Keratinocyte (primary cell): ENCODE data around the gene TTC28. TPM values are rescaled to one million over a fixed set of nuclear protein-coding genes. Genes with fewer than 3 reads are reported as not detected.
"Not testable (repeated sequence)": the region's sequence is repeated elsewhere in the genome, so short reads cannot be mapped to it uniquely, and the experiment has no call there.

Experiments
- DNase-seq: peaks from one replicate; pipeline ENCODE4 v3.0.0-alpha.2; 2011; ENCODE audit warnings: low read depth, missing footprints, low spot score
- FAIRE-seq: peaks from 2 replicates; lab custom pipeline; 2011; peaks lifted over from hg19 to GRCh38; lab: Jason Lieb, UNC
- H2AFZ ChIP-seq: 2 replicates; pipeline ENCODE4 v1.6.0; 2012; ENCODE audit warnings: low read length, control low read depth, inconsistent platforms; ENCODE audit not compliant: control insufficient read depth
- H3K27ac ChIP-seq: 2 replicates; pipeline ENCODE4 v1.5.1; 2011; ENCODE audit warnings: low read length; ENCODE audit not compliant: control insufficient read depth, insufficient read depth
- H3K27me3 ChIP-seq: 3 replicates; pipeline ENCODE4 v1.6.0; 2011; ENCODE audit warnings: low read length; ENCODE audit not compliant: control insufficient read depth, insufficient read depth; ENCODE audit errors: extremely low read depth
- H3K36me3 ChIP-seq, 2 experiments: 2 replicates in 1 of 2; 3 replicates in 1 of 2; pipeline ENCODE4 v1.5.1; 2011; ENCODE audit warnings: low read length in 2 of 2, mild to moderate bottlenecking in 1 of 2; ENCODE audit not compliant: control insufficient read depth in 2 of 2, insufficient read depth in 2 of 2; ENCODE audit errors: extremely low read depth in 1 of 2
- H3K4me1 ChIP-seq: 3 replicates; pipeline ENCODE4 v1.5.1; 2011; ENCODE audit warnings: low read length; ENCODE audit not compliant: control insufficient read depth, insufficient read depth; ENCODE audit errors: extremely low read depth
- H3K4me2 ChIP-seq: 3 replicates; pipeline ENCODE4 v1.6.0; 2011; ENCODE audit warnings: low read depth, low read length; ENCODE audit not compliant: control insufficient read depth, insufficient read depth; ENCODE audit errors: extremely low read depth
- H3K4me3 ChIP-seq, 3 experiments: fragments of 200-600 bp in 1 of 3; sonication (generic) in 1 of 3; 2 replicates in 2 of 3; 3 replicates in 1 of 3; pipeline ENCODE4 v1.5.1; 2011 to 2016; ENCODE audit warnings: low read length in 3 of 3, mild to moderate bottlenecking in 3 of 3, control low read depth in 2 of 3, inconsistent platforms in 1 of 3, low read depth in 1 of 3, mixed read lengths in 1 of 3, mixed run types in 1 of 3, moderate library complexity in 1 of 3; ENCODE audit not compliant: control insufficient read depth in 2 of 3, insufficient read depth in 2 of 3; ENCODE audit errors: extremely low read depth in 1 of 3
- H3K79me2 ChIP-seq: 2 replicates; pipeline ENCODE4 v1.6.0; 2012; ENCODE audit warnings: low read length; ENCODE audit not compliant: control insufficient read depth, insufficient read depth
- H3K9ac ChIP-seq: 3 replicates; pipeline ENCODE4 v1.6.0; 2011; ENCODE audit warnings: low read length; ENCODE audit not compliant: control insufficient read depth, insufficient read depth; ENCODE audit errors: extremely low read depth
- H3K9me1 ChIP-seq: 3 replicates; pipeline ENCODE4 v1.6.0; 2011; ENCODE audit warnings: low read length; ENCODE audit not compliant: control insufficient read depth, insufficient read depth; ENCODE audit errors: extremely low read depth
- H3K9me3 ChIP-seq: 2 replicates; pipeline ENCODE4 v1.5.1; 2012; ENCODE audit warnings: low read depth, low read length; ENCODE audit not compliant: control insufficient read depth
- H4K20me1 ChIP-seq: 3 replicates; pipeline ENCODE4 v1.6.0; 2011; ENCODE audit warnings: low read length; ENCODE audit not compliant: control insufficient read depth, insufficient read depth; ENCODE audit errors: extremely low read depth
- EZH2 ChIP-seq: IDR thresholded peaks from one replicate; pipeline ENCODE4 v1.6.1; 2012; ENCODE audit warnings: inconsistent platforms, mild to moderate bottlenecking, low read length, moderate library complexity
- dilution Hi-C: fragments of 300-500 bp; cut with MboI; formaldehyde crosslinking; loops from one replicate; pipeline ENCODE4 v1.7.0; 2020; ENCODE audit warnings: low sequenced_read_pairs; ENCODE audit not compliant: extremely low pct_ligation_motif_present
- polyA plus RNA-seq, 5 experiments: library from polyadenylated mRNA; depleted of rRNA in 3 of 5; stranded (reverse) in 3 of 5; stranded (forward) in 1 of 5; unstranded in 1 of 5; fragments of >200 nt; gene quantifications; 1 replicate in 1 of 5; 2 replicates in 3 of 5; 3 replicates in 1 of 5; pipeline versions ENCODE4 v1.2.1 to v1.2.3, GENCODE V29; 2011 to 2012; ENCODE audit warnings: missing spikeins in 2 of 5, low read depth in 1 of 5, low replicate concordance in 1 of 5
- TF ChIP-seq, protein P1 (sequence below), 3 experiments: IDR thresholded peaks in 1 of 3; conservative IDR thresholded peaks in 1 of 3; optimal IDR thresholded peaks in 1 of 3; 2 replicates in 2 of 3; 3 replicates in 1 of 3; pipeline versions ENCODE3 to v1.5.1; 2011; ENCODE audit warnings: low read length in 3 of 3, mild to moderate bottlenecking in 3 of 3, moderate library complexity in 2 of 3, control low read depth in 1 of 3, inconsistent platforms in 1 of 3; ENCODE audit not compliant: insufficient read depth in 2 of 3; ENCODE audit errors: extremely low read depth in 1 of 3

Gene TTC28
- polyA plus RNA-seq, 1 donor (not counting 4 experiments of a cell fraction or from before 2014, with no cell fraction given): 0.66 TPM

DNA sequence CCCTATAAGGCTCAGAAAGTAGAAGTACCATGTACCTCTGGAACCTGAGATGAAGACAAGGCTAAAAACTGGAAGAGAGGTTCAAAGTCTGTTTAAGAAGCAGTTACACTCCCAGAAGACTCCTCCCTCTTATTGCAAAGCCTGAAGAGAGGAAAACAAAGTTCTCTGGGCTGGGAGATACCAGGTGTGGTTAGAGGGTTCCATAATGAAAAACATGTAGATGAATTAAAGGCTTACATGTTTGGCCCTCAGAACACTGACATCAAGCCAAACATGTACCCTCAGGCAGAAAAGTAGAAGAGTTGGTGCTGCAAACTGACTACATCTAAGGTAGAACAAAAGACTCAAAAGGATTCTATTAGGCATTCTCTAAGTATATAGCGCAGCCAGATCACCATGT, 205.3 kb downstream of the TTC28 start:
- TF ChIP-seq, protein P1, sequence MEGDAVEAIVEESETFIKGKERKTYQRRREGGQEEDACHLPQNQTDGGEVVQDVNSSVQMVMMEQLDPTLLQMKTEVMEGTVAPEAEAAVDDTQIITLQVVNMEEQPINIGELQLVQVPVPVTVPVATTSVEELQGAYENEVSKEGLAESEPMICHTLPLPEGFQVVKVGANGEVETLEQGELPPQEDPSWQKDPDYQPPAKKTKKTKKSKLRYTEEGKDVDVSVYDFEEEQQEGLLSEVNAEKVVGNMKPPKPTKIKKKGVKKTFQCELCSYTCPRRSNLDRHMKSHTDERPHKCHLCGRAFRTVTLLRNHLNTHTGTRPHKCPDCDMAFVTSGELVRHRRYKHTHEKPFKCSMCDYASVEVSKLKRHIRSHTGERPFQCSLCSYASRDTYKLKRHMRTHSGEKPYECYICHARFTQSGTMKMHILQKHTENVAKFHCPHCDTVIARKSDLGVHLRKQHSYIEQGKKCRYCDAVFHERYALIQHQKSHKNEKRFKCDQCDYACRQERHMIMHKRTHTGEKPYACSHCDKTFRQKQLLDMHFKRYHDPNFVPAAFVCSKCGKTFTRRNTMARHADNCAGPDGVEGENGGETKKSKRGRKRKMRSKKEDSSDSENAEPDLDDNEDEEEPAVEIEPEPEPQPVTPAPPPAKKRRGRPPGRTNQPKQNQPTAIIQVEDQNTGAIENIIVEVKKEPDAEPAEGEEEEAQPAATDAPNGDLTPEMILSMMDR (optimal IDR thresholded peaks at IDR 0.05 in 1 of 3, IDR thresholded peaks at IDR 0.05 in 1 of 3, conservative IDR thresholded peaks at IDR 0.05 in 1 of 3; ENCODE audit: extremely low read depth in 1 of 3, insufficient read depth in 2 of 3, low read length in 3 of 3): no peak
- no peak for TF ChIP-seq EZH2
- Histone ChIP-seq H3K36me3 (no peaks in the 10 kb centered on the region), H3K79me2 (no peaks in the 10 kb centered on the region), H3K4me1 (no peaks in the 10 kb centered on the region), H3K9me3 (no peaks in the 10 kb centered on the region), H4K20me1 (no peaks in the 10 kb centered on the region), H3K9me1 (no peaks in the 10 kb centered on the region), H3K27me3 (no peaks in the 10 kb centered on the region), H3K4me2 (no peak overlapping the region), H3K9ac (no peak overlapping the region), H2AFZ (no peak overlapping the region), H3K27ac (no peak overlapping the region), H3K4me3 (no peak overlapping the region)
- dilution Hi-C loops: no loop called here
- DNase-seq (no peak), FAIRE-seq (no peak)

DNA sequence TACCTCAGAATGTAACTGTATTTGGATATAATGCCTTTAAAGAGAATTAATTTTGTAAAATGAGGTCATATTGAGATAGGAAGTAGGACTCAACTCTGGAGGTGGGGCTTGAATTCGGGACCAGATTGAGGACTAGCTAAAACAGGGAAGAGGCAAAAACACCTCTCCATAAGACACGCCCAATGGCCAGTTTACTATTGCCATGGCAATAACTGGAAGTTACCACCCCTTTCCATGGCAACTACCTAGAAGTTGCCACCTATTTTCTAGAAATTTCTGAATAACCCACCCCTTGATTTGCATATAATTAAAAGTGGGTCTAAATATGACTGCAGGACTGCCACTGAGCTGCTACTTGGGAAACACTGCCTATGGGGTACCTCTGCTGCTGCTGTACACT, 206.4 kb downstream of the TTC28 start:
- no peak for FAIRE-seq

DNA sequence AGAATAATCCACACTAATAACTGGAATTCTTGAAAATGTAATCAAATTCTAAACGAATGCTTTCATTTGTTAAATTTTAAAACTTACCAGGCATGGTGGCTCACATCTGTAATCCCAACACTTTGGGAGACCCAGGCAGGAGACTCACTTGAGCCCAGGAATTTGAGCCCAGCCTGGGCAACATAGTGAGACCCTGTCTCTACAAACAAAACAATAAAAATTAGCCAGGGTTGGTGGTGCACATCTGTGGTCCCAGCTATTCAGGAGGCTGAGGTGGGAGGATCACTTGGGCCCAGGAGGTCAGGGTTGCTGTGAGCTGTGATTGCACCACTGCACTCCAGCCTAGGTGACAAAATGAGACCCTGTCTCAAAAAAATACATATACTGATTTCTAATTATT, 212.6 kb downstream of the TTC28 start:
- H3K9ac ChIP-seq, H4K20me1 ChIP-seq, H3K27ac ChIP-seq, H3K36me3 ChIP-seq, H2AFZ ChIP-seq, H3K9me1 ChIP-seq, H3K4me2 ChIP-seq, H3K4me3 ChIP-seq, H3K27me3 ChIP-seq, dilution Hi-C loops, DNase-seq, FAIRE-seq, H3K9me3 ChIP-seq, H3K79me2 ChIP-seq, H3K4me1 ChIP-seq: not testable (repeated sequence)

More for the DNA sequence above, 206.4 kb downstream of the TTC28 start:
- H3K9ac ChIP-seq: no peak overlapping the region
- H3K27ac ChIP-seq: no peak overlapping the region
- TF ChIP-seq, protein P1 (optimal IDR thresholded peaks at IDR 0.05 in 1 of 3, IDR thresholded peaks at IDR 0.05 in 1 of 3, conservative IDR thresholded peaks at IDR 0.05 in 1 of 3; ENCODE audit: extremely low read depth in 1 of 3, insufficient read depth in 2 of 3, low read length in 3 of 3): no peak
- TF ChIP-seq EZH2: no peak
- DNase-seq: no peak
- H3K27me3 ChIP-seq: no peaks in the 10 kb centered on the region
- no peaks in the 10 kb centered on the region for H3K36me3 ChIP-seq
- dilution Hi-C loops: no loop called here
- H2AFZ ChIP-seq: no peak overlapping the region
- no peaks in the 10 kb centered on the region for H3K9me1 ChIP-seq
- H3K4me1 ChIP-seq: no peaks in the 10 kb centered on the region
- no peaks in the 10 kb centered on the region for H3K79me2 ChIP-seq
- no peaks in the 10 kb centered on the region for H3K9me3 ChIP-seq
- no peak overlapping the region for H3K4me2 ChIP-seq
- no peaks in the 10 kb centered on the region for H4K20me1 ChIP-seq
- H3K4me3 ChIP-seq: no peak overlapping the region
